HFFc6 (cell line): ENCODE data around the gene SLC47A2. TPM values are rescaled to one million over a fixed set of nuclear protein-coding genes. Genes with fewer than 3 reads are reported as not detected.

Source experiments
- DNase-seq: peaks from one replicate; pipeline ENCODE4 v3.0.0-alpha.2; 2018
- H3K27ac Mint-ChIP-seq: 2 replicates; pipeline ENCODE4 v1.8.0; 2020; ENCODE audit warnings: mild to moderate bottlenecking, mixed read lengths
- H3K27me3 Mint-ChIP-seq: 2 replicates; pipeline ENCODE4 v1.8.0; 2021; ENCODE audit warnings: mild to moderate bottlenecking, moderate library complexity, mixed read lengths; ENCODE audit not compliant: insufficient read depth
- H3K36me3 Mint-ChIP-seq: 2 replicates; pipeline ENCODE4 v1.8.0; 2021; ENCODE audit warnings: low read depth, mixed read lengths
- H3K4me1 Mint-ChIP-seq: 2 replicates; pipeline ENCODE4 v1.8.0; 2020; ENCODE audit warnings: low read depth, mixed read lengths
- H3K4me3 Mint-ChIP-seq: 2 replicates; pipeline ENCODE4 v1.8.0; 2020; ENCODE audit warnings: mild to moderate bottlenecking, moderate library complexity, mixed read lengths
- H3K9me3 Mint-ChIP-seq: 2 replicates; pipeline ENCODE4 v1.8.0; 2020; ENCODE audit warnings: mild to moderate bottlenecking, mixed read lengths
- total RNA-seq, 6 experiments: library from RNA; stranded (reverse); fragmentation: NEBNext Ultra II Directional; extraction: Animal tissue kit (Norgen Biotek cat#: 25700); gene quantifications; 2 replicates in 1 of 6; 3 replicates in 5 of 6; pipeline ENCODE4 v1.2.3, GENCODE V29; 2021
- TF ChIP-seq, protein P1 (sequence below): fragments of 200-600 bp; sonication (generic); IDR thresholded peaks from 2 replicates; pipeline ENCODE4 v1.5.0; 2021; ENCODE audit warnings: antibody characterized with exemption, mild to moderate bottlenecking

Gene SLC47A2
- total RNA-seq, 6 experiments from 2014 or later: not detected

DNA sequence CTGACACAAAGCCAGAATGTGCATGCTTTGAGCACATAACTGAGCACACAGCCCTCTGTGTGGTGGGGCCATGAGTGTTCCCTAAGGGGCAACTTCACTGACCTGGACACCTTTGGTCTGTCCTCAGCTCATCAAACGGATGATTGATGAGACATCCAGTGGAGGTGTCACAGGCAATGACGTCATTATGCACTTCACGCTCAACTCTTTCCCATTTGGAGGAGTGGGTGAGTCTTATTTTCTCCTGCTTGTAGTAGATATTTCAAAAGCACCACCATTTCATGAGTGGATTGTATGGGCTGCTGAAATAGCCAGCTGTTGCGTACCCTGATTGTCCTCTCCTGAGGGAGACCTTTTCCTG lies 51.6 kb downstream of the SLC47A2 start:
- H3K4me3 Mint-ChIP-seq: no peak overlapping the region
- peaks cover 10% of the 10 kb centered on the region; the same call in 1 of the 2 replicates for H3K36me3 Mint-ChIP-seq
- TF ChIP-seq, protein P1, sequence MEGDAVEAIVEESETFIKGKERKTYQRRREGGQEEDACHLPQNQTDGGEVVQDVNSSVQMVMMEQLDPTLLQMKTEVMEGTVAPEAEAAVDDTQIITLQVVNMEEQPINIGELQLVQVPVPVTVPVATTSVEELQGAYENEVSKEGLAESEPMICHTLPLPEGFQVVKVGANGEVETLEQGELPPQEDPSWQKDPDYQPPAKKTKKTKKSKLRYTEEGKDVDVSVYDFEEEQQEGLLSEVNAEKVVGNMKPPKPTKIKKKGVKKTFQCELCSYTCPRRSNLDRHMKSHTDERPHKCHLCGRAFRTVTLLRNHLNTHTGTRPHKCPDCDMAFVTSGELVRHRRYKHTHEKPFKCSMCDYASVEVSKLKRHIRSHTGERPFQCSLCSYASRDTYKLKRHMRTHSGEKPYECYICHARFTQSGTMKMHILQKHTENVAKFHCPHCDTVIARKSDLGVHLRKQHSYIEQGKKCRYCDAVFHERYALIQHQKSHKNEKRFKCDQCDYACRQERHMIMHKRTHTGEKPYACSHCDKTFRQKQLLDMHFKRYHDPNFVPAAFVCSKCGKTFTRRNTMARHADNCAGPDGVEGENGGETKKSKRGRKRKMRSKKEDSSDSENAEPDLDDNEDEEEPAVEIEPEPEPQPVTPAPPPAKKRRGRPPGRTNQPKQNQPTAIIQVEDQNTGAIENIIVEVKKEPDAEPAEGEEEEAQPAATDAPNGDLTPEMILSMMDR: no peak
- no peak for DNase-seq
- H3K27ac Mint-ChIP-seq: no peak overlapping the region
- no peaks in the 10 kb centered on the region for H3K9me3 Mint-ChIP-seq
- no peaks in the 10 kb centered on the region for H3K4me1 Mint-ChIP-seq
- H3K27me3 Mint-ChIP-seq: no peaks in the 10 kb centered on the region; the same call in 1 of the 2 replicates

DNA sequence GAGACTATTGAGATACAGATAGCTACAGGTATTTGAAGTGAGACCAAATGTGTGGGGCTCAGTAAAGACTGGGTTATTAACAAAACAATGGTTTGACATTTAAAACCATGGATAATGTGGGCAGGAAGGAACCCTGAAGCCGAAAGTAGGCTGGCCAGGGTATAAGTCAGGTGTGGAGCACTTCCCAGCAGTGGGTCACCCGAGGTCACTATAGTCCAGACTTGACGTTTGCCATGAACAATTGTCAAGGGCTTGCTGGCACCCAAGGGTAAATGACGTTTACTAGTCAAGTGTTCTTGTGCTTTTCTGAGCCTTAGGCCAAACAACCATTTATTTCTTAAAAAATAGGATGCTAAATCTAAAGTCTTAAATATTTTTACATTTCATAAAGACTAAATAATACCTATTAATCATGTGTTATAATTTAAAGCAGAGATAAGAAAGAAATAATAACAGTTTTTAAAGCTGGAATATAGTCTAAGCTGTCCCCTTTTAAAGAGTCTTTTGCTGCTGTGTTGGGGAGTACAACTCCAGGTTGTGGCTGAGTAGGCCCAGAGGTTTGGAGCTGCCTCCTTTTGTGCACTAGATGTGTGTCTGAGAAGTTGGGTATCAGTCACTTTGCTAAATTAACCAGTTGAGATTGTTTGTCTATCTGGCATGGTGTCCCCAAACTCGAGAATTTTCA lies 52.1 kb downstream of the SLC47A2 start:
- DNase-seq: no peak
- no peaks in the 10 kb centered on the region for H3K4me1 Mint-ChIP-seq
- H3K4me3 Mint-ChIP-seq: no peak overlapping the region
- H3K36me3 Mint-ChIP-seq: peaks cover 10% of the 10 kb centered on the region; the same call in 1 of the 2 replicates
- H3K9me3 Mint-ChIP-seq: no peaks in the 10 kb centered on the region
- H3K27ac Mint-ChIP-seq: no peak overlapping the region
- no peaks in the 10 kb centered on the region; the same call in 1 of the 2 replicates for H3K27me3 Mint-ChIP-seq
- TF ChIP-seq, protein P1: no peak

DNA sequence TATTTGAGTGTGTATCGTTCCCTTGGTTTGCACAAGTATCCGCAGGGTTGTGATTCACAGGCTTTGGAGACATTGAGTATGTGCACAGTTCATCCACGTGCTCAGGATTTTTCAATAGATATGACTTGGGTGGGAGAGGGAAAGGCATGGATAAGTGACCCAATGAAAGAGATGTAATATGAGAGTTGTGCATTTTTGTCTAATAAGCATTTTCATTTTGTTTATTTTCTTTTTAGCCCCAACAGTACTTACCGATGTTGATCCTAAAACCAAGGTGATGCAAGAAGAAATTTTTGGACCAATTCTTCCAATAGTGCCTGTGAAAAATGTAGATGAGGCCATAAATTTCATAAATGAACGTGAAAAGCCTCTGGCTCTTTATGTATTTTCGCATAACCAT lies 53.3 kb downstream of the SLC47A2 start:
- Mint-ChIP-seq H3K36me3 (peaks cover 10% of the 10 kb centered on the region; the same call in 1 of the 2 replicates), H3K27ac (no peak overlapping the region), H3K27me3 (no peaks in the 10 kb centered on the region; the same call in 1 of the 2 replicates), H3K9me3 (no peaks in the 10 kb centered on the region), H3K4me3 (no peak overlapping the region), H3K4me1 (no peaks in the 10 kb centered on the region)
- TF ChIP-seq, protein P1: no peak
- no peak for DNase-seq

DNA sequence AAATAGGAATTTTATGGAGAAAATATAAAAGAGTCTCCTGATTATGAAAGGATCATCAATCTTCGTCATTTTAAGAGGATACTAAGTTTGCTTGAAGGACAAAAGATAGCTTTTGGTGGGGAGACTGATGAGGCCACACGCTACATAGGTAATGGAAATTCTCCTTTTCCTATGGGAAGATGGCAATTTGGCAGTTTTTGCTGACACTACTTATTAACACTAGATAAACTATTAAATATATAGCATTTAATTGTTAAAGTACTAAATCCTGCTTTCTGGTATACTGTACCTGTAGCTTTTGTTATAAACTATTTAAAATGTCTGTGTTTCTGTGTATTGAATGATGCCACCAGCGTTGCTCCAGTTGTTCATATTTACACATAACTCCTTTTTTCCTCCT lies 55.3 kb downstream of the SLC47A2 start:
- TF ChIP-seq, protein P1: no peak
- Mint-ChIP-seq H3K9me3 (no peaks in the 10 kb centered on the region), H3K36me3 (peaks cover 12% of the 10 kb centered on the region; the same call in 1 of the 2 replicates), H3K4me1 (no peaks in the 10 kb centered on the region), H3K4me3 (no peak overlapping the region), H3K27ac (no peak overlapping the region), H3K27me3 (no peaks in the 10 kb centered on the region; the same call in 1 of the 2 replicates)
- no peak for DNase-seq

DNA sequence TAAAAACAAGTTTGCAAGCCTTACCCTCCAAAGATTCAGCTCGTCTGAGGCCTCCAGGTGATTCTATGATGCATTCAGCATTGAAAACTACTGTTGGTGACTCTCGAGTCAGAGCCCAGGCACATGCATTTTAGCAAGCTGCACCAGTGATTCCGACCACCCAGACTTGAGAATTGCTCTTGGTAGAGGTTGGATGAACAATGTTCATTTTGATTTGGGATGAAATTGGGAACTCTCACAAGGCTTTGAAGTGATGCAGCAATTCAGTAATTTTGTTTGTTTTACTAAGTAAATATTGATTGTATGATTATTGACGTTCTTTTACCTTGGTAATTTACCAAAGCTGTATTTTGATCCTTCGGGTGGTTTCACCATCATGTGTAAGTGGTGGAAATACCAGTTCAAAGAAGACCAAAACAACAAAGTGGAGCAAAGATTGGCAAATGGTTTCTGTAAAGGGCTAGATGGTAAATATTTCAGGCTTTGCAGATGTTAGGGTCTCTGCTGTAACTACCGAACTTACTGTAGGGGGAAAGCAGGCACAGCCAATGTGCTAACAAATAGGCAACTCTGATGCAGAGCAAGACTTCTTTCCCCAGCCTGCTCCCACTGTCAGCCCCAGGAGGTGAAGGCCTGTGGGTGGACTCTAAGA lies 56.0 kb downstream of the SLC47A2 start:
- H3K4me1 Mint-ChIP-seq: no peaks in the 10 kb centered on the region
- H3K27ac Mint-ChIP-seq: no peak overlapping the region
- TF ChIP-seq, protein P1: no peak
- H3K4me3 Mint-ChIP-seq: no peak overlapping the region
- H3K9me3 Mint-ChIP-seq: no peaks in the 10 kb centered on the region
- no peak for DNase-seq
- peaks cover 20% of the 10 kb centered on the region for H3K36me3 Mint-ChIP-seq
- no peaks in the 10 kb centered on the region; the same call in 1 of the 2 replicates for H3K27me3 Mint-ChIP-seq
